Measurements from ENCODE around the gene CD4. TPM values are rescaled to one million over a fixed set of nuclear protein-coding genes. Genes with fewer than 3 reads are reported as not detected.

CD4 gene
- total RNA-seq, 2 donors from 2014 or later = 6.2 to 13.4 TPM

- intact Hi-C loops (cut with DNase I) = no loop called here
Observed at GRCh38 chr12:6813363-6813762, 24.0 kb downstream of the CD4 start.

DNA sequence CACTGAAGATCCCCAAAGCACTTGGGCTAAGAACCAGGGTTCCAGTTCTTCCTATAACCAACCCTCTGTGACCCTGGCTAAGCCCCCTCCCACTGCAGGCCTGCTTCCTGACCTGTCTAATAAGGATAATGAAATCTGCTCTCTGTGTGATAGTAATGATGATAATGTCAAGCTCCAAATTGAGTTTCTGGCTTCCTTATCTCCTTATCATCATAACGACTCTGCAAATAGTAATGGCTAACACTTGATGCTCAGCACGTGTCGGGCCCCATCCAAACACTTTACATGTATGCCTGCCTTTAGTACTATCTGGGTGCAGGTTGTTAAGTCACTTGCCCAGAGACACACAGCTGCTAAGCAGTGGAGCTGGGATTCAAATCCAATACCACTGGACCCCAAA, 27.3 kb downstream of the CD4 start:
- TF ChIP-seq, protein P1, sequence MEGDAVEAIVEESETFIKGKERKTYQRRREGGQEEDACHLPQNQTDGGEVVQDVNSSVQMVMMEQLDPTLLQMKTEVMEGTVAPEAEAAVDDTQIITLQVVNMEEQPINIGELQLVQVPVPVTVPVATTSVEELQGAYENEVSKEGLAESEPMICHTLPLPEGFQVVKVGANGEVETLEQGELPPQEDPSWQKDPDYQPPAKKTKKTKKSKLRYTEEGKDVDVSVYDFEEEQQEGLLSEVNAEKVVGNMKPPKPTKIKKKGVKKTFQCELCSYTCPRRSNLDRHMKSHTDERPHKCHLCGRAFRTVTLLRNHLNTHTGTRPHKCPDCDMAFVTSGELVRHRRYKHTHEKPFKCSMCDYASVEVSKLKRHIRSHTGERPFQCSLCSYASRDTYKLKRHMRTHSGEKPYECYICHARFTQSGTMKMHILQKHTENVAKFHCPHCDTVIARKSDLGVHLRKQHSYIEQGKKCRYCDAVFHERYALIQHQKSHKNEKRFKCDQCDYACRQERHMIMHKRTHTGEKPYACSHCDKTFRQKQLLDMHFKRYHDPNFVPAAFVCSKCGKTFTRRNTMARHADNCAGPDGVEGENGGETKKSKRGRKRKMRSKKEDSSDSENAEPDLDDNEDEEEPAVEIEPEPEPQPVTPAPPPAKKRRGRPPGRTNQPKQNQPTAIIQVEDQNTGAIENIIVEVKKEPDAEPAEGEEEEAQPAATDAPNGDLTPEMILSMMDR (IDR thresholded peaks at IDR 0.05) = no peak
- DNase-seq = no peak

More at GRCh38 chr12:6813363-6813762, 24.0 kb downstream of the CD4 start:
- Histone ChIP-seq H3K9me3 (no peaks in the 10 kb centered on the region), H3K27ac (no peak overlapping the region), H3K4me3 (no peak overlapping the region), H3K36me3 (no peaks in the 10 kb centered on the region), H3K9ac (ENCODE audit: low read depth in 2 of 2, low read length in 2 of 2) (no peak overlapping the region), H3K4me1 (no peaks in the 10 kb centered on the region), H3K27me3 (no peaks in the 10 kb centered on the region)
- TF ChIP-seq, protein P1 (IDR thresholded peaks at IDR 0.05) = no peak
- DNase-seq = no peak

GRCh38 chr12:6817098-6817497, 27.8 kb downstream of the CD4 start:
- Histone ChIP-seq H3K9ac (ENCODE audit: low read depth in 2 of 2, low read length in 2 of 2) (no peak overlapping the region), H3K27ac (no peak overlapping the region), H3K4me1 (no peaks in the 10 kb centered on the region), H3K9me3 (no peaks in the 10 kb centered on the region), H3K27me3 (peaks cover 5% of the 10 kb centered on the region), H3K4me3 (no peak overlapping the region), H3K36me3 (no peaks in the 10 kb centered on the region)
- DNase-seq = no peak
- intact Hi-C loops (cut with DNase I) = no loop called here
- TF ChIP-seq, protein P1 (IDR thresholded peaks at IDR 0.05) = no peak

More for the DNA sequence above, 27.3 kb downstream of the CD4 start:
- H3K9ac ChIP-seq (ENCODE audit: low read depth in 2 of 2, low read length in 2 of 2) = no peak overlapping the region
- H3K36me3 ChIP-seq = no peaks in the 10 kb centered on the region
- intact Hi-C loops (cut with DNase I) = no loop called here
- H3K9me3 ChIP-seq = no peaks in the 10 kb centered on the region
- no peaks in the 10 kb centered on the region for H3K4me1 ChIP-seq
- H3K4me3 ChIP-seq = no peak overlapping the region
- H3K27ac ChIP-seq = no peak overlapping the region
- H3K27me3 ChIP-seq = peaks cover under 1% of the 10 kb centered on the region

GRCh38 chr12:6817662-6818157, 28.4 kb downstream of the CD4 start:
- H3K4me3 ChIP-seq = no peak overlapping the region
- H3K36me3 ChIP-seq = no peaks in the 10 kb centered on the region
- H3K9ac ChIP-seq (ENCODE audit: low read depth in 2 of 2, low read length in 2 of 2) = no peak overlapping the region
- TF ChIP-seq, protein P1 (IDR thresholded peaks at IDR 0.05) = no peak
- DNase-seq = no peak
- H3K27ac ChIP-seq = no peak overlapping the region
- peaks cover 9% of the 10 kb centered on the region for H3K27me3 ChIP-seq
- intact Hi-C loops (cut with DNase I) = no loop called here
- H3K9me3 ChIP-seq = no peaks in the 10 kb centered on the region
- no peaks in the 10 kb centered on the region for H3K4me1 ChIP-seq

DNA sequence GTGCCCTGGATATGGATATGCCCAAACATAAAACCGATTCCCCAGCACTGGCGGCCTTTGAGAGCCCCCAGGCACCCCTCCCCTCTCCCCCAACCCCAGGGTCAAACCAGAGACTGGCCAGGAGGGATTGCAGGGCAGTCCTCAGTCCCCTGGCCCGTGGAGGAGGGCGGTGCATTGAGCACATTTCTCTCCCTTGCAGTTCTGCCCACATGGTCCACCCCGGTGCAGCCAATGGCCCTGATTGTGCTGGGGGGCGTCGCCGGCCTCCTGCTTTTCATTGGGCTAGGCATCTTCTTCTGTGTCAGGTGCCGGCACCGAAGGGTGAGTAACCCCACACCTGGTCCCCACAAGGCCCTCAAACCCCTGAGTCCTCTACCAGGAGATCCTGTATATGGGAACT, 28.9 kb downstream of the CD4 start:
- no peak for DNase-seq
- Histone ChIP-seq H3K27ac (no peak overlapping the region), H3K36me3 (no peaks in the 10 kb centered on the region), H3K9ac (ENCODE audit: low read depth in 2 of 2, low read length in 2 of 2) (no peak overlapping the region), H3K4me3 (no peak overlapping the region), H3K9me3 (no peaks in the 10 kb centered on the region), H3K4me1 (no peaks in the 10 kb centered on the region), H3K27me3 (peaks cover 13% of the 10 kb centered on the region)
- TF ChIP-seq, protein P1 (IDR thresholded peaks at IDR 0.05) = no peak
- intact Hi-C loops (cut with DNase I) = no loop called here
